HepG2 (cell line): Measurements from ENCODE around the gene LRP1B.

Experiments used
- ARNT ChIP-seq: fragments of 450-650 bp; IDR thresholded peaks from 2 replicates; pipeline ENCODE4 v1.6.1; 2017
- DNMT3B ChIP-seq: conservative IDR thresholded peaks from 2 replicates; pipeline ENCODE4 v1.6.1; 2016; ENCODE audit warnings: missing biosample characterization, control low read depth
- HDAC2 ChIP-seq: sonication (generic); formaldehyde crosslinking; IDR thresholded peaks from 2 replicates; pipeline ENCODE4 v1.4.0; 2020; ENCODE audit warnings: missing genetic modification reagents
- KLF16 ChIP-seq, 2 experiments: sonication (generic) in 1 of 2; formaldehyde crosslinking in 1 of 2; IDR thresholded peaks; 2 replicates each; pipeline versions ENCODE4 v1.6.1 to v1.8.0; 2016 to 2023; ENCODE audit warnings: missing genetic modification reagents in 2 of 2, missing compliant biosample characterization in 1 of 2
- POLR2AphosphoS5 ChIP-seq: IDR thresholded peaks from 2 replicates; pipeline ENCODE4 v1.6.1; 2012; ENCODE audit warnings: low read depth, low read length
- RAD51 ChIP-seq: fragments of 450-650 bp; IDR thresholded peaks from 2 replicates; pipeline ENCODE4 v1.6.1; 2016; ENCODE audit warnings: borderline replicate concordance
- TAF1 ChIP-seq: sonication (generic); formaldehyde crosslinking; IDR thresholded peaks from 2 replicates; pipeline ENCODE4 v1.4.0; 2020; ENCODE audit warnings: missing genetic modification reagents
- ZNF512 ChIP-seq: sonication (generic); formaldehyde crosslinking; IDR thresholded peaks from 2 replicates; pipeline ENCODE4 v1.4.0; 2020; ENCODE audit warnings: mild to moderate bottlenecking, missing genetic modification reagents
- ZSCAN29 ChIP-seq: sonication (generic); formaldehyde crosslinking; conservative IDR thresholded peaks from 2 replicates; pipeline ENCODE4 v1.4.0; 2020; ENCODE audit warnings: mild to moderate bottlenecking, missing genetic modification reagents
- TF ChIP-seq, protein P1 (sequence below): sonication (generic); formaldehyde crosslinking; IDR thresholded peaks from 2 replicates; pipeline ENCODE4 v1.4.0; 2020; ENCODE audit warnings: missing genetic modification reagents
- TF ChIP-seq, protein P2 (sequence below): sonication (generic); formaldehyde crosslinking; IDR thresholded peaks from 2 replicates; pipeline ENCODE4 v1.5.0; 2020; ENCODE audit warnings: mild to moderate bottlenecking, missing genetic modification reagents, moderate library complexity
- TF ChIP-seq, protein P3 (sequence below): sonication (generic); formaldehyde crosslinking; IDR thresholded peaks from 2 replicates; pipeline ENCODE4 v1.4.0; 2020; ENCODE audit warnings: missing genetic modification reagents
- TF ChIP-seq, protein P4 (sequence below): sonication (generic); formaldehyde crosslinking; IDR thresholded peaks from 2 replicates; pipeline ENCODE4 v1.4.0; 2020; ENCODE audit warnings: missing genetic modification reagents

- no peak for TF ChIP-seq RAD51
- TF ChIP-seq POLR2AphosphoS5 = no peak
- no peak for TF ChIP-seq ZNF512 (CRISPR knock-in tag)
- TF ChIP-seq ARNT = no peak
- TF ChIP-seq KLF16 (CRISPR knock-in tag; IDR thresholded peaks at IDR 0.05) = no peak
- TF ChIP-seq, protein P1, sequence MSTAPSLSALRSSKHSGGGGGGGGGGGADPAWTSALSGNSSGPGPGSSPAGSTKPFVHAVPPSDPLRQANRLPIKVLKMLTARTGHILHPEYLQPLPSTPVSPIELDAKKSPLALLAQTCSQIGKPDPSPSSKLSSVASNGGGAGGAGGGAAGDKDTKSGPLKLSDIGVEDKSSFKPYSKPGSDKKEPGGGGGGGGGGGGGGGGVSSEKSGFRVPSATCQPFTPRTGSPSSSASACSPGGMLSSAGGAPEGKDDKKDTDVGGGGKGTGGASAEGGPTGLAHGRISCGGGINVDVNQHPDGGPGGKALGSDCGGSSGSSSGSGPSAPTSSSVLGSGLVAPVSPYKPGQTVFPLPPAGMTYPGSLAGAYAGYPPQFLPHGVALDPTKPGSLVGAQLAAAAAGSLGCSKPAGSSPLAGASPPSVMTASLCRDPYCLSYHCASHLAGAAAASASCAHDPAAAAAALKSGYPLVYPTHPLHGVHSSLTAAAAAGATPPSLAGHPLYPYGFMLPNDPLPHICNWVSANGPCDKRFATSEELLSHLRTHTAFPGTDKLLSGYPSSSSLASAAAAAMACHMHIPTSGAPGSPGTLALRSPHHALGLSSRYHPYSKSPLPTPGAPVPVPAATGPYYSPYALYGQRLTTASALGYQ = no peak
- TF ChIP-seq, protein P2, sequence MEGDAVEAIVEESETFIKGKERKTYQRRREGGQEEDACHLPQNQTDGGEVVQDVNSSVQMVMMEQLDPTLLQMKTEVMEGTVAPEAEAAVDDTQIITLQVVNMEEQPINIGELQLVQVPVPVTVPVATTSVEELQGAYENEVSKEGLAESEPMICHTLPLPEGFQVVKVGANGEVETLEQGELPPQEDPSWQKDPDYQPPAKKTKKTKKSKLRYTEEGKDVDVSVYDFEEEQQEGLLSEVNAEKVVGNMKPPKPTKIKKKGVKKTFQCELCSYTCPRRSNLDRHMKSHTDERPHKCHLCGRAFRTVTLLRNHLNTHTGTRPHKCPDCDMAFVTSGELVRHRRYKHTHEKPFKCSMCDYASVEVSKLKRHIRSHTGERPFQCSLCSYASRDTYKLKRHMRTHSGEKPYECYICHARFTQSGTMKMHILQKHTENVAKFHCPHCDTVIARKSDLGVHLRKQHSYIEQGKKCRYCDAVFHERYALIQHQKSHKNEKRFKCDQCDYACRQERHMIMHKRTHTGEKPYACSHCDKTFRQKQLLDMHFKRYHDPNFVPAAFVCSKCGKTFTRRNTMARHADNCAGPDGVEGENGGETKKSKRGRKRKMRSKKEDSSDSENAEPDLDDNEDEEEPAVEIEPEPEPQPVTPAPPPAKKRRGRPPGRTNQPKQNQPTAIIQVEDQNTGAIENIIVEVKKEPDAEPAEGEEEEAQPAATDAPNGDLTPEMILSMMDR (CRISPR knock-in tag) = no peak
- TF ChIP-seq DNMT3B (CRISPR knock-in tag) = no peak
- no peak for TF ChIP-seq TAF1 (CRISPR knock-in tag)
- TF ChIP-seq HDAC2 (CRISPR knock-in tag) = no peak
- no peak for TF ChIP-seq ZSCAN29 (CRISPR knock-in tag)
- TF ChIP-seq, protein P3, sequence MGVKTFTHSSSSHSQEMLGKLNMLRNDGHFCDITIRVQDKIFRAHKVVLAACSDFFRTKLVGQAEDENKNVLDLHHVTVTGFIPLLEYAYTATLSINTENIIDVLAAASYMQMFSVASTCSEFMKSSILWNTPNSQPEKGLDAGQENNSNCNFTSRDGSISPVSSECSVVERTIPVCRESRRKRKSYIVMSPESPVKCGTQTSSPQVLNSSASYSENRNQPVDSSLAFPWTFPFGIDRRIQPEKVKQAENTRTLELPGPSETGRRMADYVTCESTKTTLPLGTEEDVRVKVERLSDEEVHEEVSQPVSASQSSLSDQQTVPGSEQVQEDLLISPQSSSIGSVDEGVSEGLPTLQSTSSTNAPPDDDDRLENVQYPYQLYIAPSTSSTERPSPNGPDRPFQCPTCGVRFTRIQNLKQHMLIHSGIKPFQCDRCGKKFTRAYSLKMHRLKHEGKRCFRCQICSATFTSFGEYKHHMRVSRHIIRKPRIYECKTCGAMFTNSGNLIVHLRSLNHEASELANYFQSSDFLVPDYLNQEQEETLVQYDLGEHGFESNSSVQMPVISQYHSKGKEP (CRISPR knock-in tag) = no peak
- TF ChIP-seq, protein P4, sequence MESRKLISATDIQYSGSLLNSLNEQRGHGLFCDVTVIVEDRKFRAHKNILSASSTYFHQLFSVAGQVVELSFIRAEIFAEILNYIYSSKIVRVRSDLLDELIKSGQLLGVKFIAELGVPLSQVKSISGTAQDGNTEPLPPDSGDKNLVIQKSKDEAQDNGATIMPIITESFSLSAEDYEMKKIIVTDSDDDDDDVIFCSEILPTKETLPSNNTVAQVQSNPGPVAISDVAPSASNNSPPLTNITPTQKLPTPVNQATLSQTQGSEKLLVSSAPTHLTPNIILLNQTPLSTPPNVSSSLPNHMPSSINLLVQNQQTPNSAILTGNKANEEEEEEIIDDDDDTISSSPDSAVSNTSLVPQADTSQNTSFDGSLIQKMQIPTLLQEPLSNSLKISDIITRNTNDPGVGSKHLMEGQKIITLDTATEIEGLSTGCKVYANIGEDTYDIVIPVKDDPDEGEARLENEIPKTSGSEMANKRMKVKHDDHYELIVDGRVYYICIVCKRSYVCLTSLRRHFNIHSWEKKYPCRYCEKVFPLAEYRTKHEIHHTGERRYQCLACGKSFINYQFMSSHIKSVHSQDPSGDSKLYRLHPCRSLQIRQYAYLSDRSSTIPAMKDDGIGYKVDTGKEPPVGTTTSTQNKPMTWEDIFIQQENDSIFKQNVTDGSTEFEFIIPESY (CRISPR knock-in tag) = no peak
These were observed 1632.5 kb downstream of the LRP1B start for GRCh38 chr2:140498360-140498759.
